Stimulated activated CD4-positive, alpha-beta T cell treated with anti-CD3 and anti-CD28 coated beads, Interleukin-12 subunit alpha, Interleukin-12 subunit beta, amount 100 ng/mL, for 48 hours (primary cell): ENCODE measurements around the gene BEAN1.
"Not testable (repeated sequence)": the region's sequence is repeated elsewhere in the genome, so short reads cannot be mapped to it uniquely, and the experiment has no call there.

Source experiments
- DNase-seq, 3 donors: peaks; one replicate each; pipeline ENCODE4 v3.0.0-alpha.2; 2020; ENCODE audit warnings: low read depth in 2 of 3, low spot score in 1 of 3

Gene BEAN1

GRCh38 chr16:66507731-66508239, 80.7 kb downstream of the BEAN1 start:
- DNase-seq, result no peak

DNA sequence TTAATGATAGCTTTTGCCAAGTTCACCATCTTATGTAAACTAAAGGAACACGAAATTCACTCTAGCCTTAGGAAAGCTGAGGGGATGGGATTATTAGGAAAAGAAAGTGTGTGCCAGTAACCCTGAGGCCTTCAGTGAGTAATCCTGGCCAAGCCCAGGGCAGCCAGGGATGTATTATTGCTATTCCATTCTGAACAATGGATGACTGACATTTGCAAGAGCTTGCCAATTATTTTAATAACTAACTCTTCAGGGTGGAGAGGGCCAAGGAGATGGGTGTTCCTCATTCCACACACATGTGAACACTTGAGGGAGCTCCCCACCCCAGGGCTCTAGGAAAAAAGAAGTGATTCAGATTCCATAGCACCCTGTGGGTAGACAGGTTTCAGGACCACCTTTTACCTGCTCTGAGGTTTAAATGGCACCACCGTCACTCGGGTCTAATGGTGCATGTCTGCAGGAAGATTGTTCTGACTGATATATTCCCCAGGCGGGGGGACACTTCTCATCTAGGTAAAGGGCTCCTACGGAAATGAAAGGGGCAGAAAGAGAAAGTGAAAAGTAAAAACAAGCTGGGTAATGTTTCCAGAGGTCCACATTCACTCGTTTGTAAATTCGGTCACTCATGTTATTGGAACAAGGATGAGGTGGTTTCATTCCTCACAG, 81.3 kb downstream of the BEAN1 start:
- no peak for DNase-seq

- no peak for DNase-seq
Measured at GRCh38 chr16:66508914-66509496, 81.9 kb downstream of the BEAN1 start.

DNA sequence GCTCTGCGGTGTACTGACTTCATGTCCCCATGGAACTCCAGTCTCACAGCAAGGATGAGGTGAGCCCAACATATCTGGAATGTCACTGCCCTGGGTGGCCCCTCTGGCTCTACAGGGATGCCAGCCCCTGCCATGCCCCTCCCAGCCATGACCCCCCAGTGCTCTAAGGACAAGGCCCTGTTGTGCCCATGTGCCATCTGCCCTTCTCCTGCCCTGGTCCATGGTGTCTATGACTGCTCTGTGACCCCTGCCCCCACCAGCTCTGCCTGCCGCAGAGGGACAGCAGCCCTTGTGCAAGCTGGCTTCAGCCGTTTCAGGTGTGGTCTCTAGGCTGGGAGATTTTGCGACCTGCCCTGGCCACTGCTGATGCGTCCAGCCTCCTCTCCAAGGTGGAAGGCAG, 82.5 kb downstream of the BEAN1 start:
- DNase-seq, result no peak

DNA sequence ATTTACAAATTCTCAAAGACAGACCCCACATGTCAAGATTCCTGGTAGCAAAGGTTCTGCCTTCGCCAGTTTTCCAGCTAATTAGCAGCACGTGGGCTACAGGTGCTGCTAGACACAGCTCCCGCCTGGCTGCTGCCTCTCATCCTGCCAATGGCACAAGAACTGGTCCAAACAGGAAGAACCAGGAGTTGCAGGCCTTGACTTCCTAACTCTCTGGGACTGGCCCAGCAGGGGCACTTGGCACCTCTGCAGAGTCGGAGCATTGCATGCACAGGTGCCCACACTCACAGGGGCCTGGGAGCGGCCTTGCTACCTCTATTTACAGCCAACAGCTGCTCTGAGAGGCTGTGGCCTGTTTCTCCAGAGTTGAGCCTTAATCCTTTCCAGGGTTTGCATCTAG, 83.2 kb downstream of the BEAN1 start:
- no peak for DNase-seq

DNA sequence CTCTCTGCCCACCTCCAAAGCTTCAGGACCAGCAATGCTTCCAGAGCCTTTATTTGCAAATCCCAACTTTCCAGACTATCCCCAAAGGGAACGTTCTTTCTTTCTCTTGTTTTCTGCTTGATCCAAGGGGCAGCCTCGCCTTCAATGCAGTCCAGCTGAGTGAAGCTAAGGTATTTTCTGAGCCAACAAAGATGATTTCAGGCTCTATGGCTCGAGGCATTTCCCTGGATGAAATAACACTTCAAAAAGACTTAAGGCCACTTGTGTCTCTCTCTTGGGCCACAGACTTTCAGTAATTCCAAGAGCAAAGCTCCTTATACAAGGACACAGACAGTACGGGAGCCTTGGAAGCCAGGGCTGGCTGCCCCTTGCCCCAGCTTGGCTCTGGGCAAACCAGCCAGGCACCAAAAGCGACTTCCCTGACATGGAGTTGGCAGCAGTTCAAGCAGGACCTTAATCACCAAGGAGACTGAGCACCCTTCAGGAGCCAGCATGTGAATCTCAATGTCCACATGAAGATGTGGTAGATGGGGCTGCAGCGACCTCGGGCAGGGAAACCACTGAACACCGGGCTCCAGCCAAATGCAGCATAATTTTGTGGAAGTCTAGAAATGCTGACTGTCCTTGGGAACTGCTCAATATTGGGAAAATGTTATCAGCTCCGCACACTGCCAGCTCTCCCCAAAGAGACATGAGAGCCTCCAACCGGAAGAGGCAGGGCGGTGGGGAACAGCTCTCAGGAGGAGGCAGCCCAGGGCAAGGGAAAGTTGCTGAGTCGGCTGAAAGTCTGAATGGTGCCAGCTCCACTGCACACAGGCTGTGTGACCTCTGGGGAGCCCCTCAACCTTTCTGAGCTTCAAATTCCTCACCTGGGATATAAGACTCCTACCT, 83.9 kb downstream of the BEAN1 start:
- no peak for DNase-seq

DNA sequence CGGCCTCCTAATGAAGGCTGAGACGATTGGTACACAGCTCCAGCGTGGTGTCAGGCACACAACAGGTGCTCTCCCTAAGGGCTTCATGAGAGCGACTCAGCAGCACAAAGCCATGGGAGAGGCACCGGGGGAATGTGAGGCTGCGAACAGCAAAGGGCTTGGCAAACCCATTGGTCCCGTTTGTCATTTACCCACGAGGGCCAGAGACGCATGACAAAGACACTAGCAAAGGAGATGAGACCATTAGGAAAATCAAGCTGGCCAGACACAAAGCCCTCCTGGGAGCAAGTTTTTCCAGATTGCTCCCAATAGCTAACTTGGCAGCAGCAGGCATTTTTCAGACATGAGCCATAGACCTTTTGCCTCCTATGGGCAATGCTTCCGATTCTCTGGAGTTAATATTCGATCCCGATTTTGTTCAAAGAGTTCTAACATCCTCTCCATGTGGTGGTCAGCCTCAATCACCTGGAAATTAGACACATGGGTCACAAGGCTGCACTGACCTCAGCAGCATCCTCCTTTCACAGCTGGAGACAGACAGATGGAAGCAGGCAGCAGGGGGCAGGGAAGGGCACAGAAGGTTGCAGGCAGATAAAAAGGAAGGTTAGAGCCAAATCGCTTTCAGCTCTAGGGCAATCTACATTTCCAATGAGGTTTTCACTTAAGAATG, 84.6 kb downstream of the BEAN1 start:
- DNase-seq, result no peak

- DNase-seq, result no peak
Measured at GRCh38 chr16:66512272-66513110, 85.4 kb downstream of the BEAN1 start.

DNA sequence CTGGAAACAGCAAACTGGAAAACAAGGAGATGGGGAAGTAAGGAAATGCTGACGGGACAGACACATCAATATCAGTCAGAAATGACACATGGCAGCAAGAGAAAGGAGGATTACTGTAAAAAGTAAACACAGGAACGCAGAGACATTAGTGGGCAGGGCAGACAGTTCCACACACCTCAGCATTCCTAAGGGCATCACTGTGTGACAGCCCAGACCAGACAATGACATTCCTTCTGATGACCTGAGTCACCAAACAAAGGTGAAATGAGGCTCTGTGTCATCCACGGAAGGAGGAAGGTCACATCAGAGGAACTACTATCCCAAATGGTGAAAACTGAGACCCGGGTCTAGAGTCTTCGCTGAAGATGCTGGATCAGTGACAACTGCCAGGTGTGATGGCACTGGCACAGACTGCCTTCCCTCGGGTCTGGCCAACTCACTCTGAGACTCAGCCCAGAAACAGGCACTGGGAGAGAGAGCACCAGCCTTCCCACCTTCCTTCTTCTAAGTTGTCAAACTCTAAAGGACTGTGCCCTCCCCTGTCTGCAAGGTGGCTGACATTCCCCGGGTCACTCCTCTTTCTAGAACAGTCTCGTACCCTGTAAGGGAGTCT, 86.1 kb downstream of the BEAN1 start:
- DNase-seq, result no peak

GRCh38 chr16:66514391-66514790, 87.3 kb downstream of the BEAN1 start:
- not testable (repeated sequence) for DNase-seq

GRCh38 chr16:66514980-66515595, 88.0 kb downstream of the BEAN1 start:
- DNase-seq, result not testable (repeated sequence)

GRCh38 chr16:66515596-66516508, 88.8 kb downstream of the BEAN1 start:
- DNase-seq, result no peak

- no peak for DNase-seq
Measured at GRCh38 chr16:66516509-66516807, 89.4 kb downstream of the BEAN1 start.

DNA sequence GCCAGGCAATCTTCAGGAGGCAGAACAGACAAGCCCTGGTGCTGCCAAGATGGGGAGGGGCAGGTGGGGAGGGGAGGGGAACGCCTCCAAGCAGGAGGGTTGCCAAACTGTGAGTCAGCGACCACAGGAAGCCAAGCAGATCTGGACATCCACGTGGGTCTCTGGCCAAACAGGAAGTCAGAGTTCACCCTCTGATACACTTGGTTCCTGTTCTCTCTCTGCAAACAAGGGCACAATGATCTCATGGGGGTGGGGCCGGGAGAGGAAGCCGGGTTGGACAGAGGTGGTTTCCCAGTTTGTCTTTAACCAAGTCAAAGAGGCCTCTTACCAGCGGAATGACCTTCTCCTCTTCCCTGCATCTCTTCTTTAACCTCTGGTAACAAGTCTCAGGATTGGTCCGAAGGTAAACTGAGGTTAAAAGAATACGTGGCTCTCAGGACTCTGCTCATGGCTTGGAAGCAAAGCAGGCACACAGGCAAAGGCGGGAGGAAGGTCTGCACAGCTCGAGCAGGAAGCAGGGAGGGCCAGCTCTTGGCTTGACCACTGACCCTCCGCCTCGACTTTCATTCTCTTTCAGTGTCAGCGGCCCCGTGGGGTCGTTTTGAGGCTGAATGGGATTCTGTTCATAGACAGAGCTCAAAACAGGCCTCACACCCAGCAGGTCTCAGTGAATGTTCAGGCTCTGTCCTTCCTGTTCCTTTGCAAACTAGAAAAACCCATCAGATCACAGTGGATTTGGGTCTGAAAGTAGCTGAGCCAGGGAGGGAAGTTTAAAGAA, 89.9 kb downstream of the BEAN1 start:
- peak; percentile 72 to 75 (median 72) for DNase-seq

DNA sequence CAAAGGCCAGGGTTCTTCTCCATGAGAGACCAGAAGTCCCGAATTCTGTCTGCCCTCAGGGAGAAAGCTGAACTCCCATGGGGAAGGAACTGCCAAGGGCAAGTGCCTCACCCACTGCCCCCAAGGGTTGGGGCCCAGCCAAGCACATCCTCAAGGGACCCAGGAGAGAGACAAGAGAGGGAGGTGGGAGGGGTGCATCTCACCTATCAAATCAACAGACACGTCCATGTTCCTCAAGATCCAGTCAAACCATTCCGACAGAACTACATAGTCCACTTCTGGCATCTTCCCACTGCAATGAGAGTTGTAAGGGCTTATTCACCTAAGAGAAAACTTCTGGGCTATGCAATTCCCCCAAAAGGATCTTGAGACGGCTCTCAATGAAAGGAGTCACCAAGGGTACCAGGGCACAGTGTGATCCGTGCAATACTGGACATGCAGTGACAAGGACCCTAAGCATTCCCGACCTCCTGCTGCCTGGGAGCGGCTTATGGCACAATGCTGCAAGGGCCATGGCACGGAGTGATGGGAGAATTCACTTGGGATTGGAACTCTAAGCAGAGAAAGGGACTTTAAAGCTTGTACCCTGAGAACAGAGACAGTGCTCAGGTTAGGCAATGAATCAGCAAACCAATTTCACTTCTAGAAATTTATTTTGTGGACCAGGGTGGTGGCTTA, 90.6 kb downstream of the BEAN1 start:
- no peak for DNase-seq

DNA sequence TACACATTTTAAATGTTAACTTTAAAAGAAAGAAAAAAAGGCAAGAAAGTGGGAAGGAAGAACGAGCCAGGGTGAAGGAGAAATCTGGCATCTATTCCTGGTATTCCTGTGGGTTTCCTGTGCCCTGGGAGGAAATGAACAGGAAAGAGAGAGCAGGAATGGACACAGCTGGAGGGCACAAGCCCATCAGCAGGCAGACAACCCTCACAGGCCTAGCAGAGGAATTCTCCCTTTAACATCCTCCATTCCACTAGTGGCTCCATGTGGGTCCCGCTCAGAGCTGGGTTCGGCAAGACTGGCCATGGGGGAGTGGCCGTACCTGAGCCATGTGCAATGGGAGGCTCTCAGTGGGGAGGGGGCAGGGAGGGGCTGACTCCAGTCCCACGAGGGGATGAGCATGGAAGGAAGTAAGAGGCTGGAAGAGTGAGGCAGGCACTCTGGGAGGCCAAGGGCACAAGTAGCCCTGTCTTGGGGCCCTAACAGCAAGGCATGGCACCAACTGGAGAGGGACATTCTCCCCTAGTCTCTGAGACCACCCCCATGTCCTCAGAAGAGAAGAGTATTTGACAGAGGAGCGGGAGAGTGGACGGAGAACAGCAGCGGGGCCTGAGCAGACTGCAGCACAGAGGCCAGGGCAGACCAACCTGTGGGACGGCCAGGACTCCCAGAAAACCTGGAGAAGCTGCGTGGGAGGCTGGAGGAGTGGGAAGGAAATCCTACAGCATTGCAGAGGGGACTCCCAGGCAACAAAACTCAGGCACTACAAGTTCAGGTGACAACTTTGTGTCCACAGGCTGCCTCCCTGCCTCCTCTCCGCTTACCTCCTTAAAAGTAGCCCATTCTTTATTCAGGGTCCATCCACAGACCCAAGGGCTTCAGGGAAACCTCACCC, 92.6 kb downstream of the BEAN1 start:
- DNase-seq, result no peak
